Measurements from ENCODE around the gene TPPP. TPM values are rescaled to one million over a fixed set of nuclear protein-coding genes. Genes with fewer than 3 reads are reported as not detected.

Gene TPPP
- total RNA-seq, 2 donors from 2014 or later = 12.2 to 15.7 TPM

GRCh38 chr5:642481-642880, 50.7 kb downstream of the TPPP start:
- H3K36me3 ChIP-seq = peaks cover 8% of the 10 kb centered on the region

GRCh38 chr5:641331-641765, 51.8 kb downstream of the TPPP start:
- H3K4me1 ChIP-seq = no peaks in the 10 kb centered on the region
- H3K27me3 ChIP-seq = no peaks in the 10 kb centered on the region
- no peak overlapping the region for H3K27ac ChIP-seq
- no peaks in the 10 kb centered on the region for H3K9me3 ChIP-seq
- H3K36me3 ChIP-seq = peaks cover 8% of the 10 kb centered on the region
- no peak for TF ChIP-seq CTCF (IDR thresholded peaks at IDR 0.05)
- H3K4me3 ChIP-seq = no peak overlapping the region
- no peak for DNase-seq (ENCODE audit: low spot score)

More at GRCh38 chr5:642481-642880, 50.7 kb downstream of the TPPP start:
- H3K27me3 ChIP-seq = no peaks in the 10 kb centered on the region
- no peak for DNase-seq (ENCODE audit: low spot score)
- no peak for TF ChIP-seq CTCF (IDR thresholded peaks at IDR 0.05)
- H3K27ac ChIP-seq = no peak overlapping the region
- H3K4me3 ChIP-seq = no peak overlapping the region
- no peaks in the 10 kb centered on the region for H3K4me1 ChIP-seq
- H3K9me3 ChIP-seq = no peaks in the 10 kb centered on the region

- H3K36me3 ChIP-seq = peaks cover 14% of the 10 kb centered on the region
- no peaks in the 10 kb centered on the region for H3K27me3 ChIP-seq
- no peak overlapping the region for H3K4me3 ChIP-seq
- no peak for DNase-seq (ENCODE audit: low spot score)
- no peak for TF ChIP-seq CTCF (IDR thresholded peaks at IDR 0.05)
- H3K4me1 ChIP-seq = no peaks in the 10 kb centered on the region
- H3K27ac ChIP-seq = no peak overlapping the region
- peaks cover 0 to under 1% of the 10 kb centered on the region in 2 donors for H3K9me3 ChIP-seq
Measured at GRCh38 chr5:640461-641330, 52.5 kb downstream of the TPPP start.

- peaks cover 0 to 6% of the 10 kb centered on the region in 2 donors for H3K9me3 ChIP-seq
- H3K4me1 ChIP-seq = no peaks in the 10 kb centered on the region
- no peak overlapping the region for H3K4me3 ChIP-seq
- H3K27ac ChIP-seq = no peak overlapping the region
- TF ChIP-seq CTCF (IDR thresholded peaks at IDR 0.05) = no peak
- DNase-seq (ENCODE audit: low spot score) = no peak
- no peaks in the 10 kb centered on the region for H3K27me3 ChIP-seq
- peaks cover 23% of the 10 kb centered on the region for H3K36me3 ChIP-seq
Measured at GRCh38 chr5:639584-640213, 53.5 kb downstream of the TPPP start.

GRCh38 chr5:639253-639530, 54.0 kb downstream of the TPPP start:
- DNase-seq (ENCODE audit: low spot score) = no peak
- H3K36me3 ChIP-seq = peaks cover 23% of the 10 kb centered on the region
- H3K27ac ChIP-seq = no peak overlapping the region
- no peaks in the 10 kb centered on the region for H3K4me1 ChIP-seq
- H3K4me3 ChIP-seq = no peak overlapping the region
- TF ChIP-seq CTCF (IDR thresholded peaks at IDR 0.05) = no peak
- H3K9me3 ChIP-seq = peaks cover 0 to 6% of the 10 kb centered on the region in 2 donors
- no peaks in the 10 kb centered on the region for H3K27me3 ChIP-seq
